Amniotic stem cell (primary cell): ENCODE data around the gene TAB2.
"Not testable (repeated sequence)": the region's sequence is repeated elsewhere in the genome, so short reads cannot be mapped to it uniquely, and the experiment has no call there.

ENCODE experiments used
- DNase-seq: peaks from one replicate; lab custom pipeline; 2025; lab: John Stamatoyannopoulos, UW

TAB2 gene

DNA sequence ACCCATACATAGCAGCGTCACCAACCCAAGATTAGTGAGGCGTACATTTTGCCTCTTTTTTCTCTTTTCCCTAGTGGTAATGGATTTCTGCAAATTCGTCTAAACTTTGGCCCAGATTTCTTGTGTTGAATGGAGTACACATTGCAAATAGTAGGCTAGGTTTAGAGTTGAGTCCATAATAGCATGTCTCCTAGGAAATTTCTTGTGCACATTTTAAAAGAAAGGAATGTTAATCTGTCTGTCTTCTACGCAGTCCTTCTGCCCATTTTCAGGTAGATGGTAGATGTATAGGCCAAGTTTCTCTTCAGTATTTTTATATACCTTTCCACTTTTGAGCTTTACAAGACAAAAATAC, 15.7 kb downstream of the TAB2 start:
- DNase-seq: no peak

DNA sequence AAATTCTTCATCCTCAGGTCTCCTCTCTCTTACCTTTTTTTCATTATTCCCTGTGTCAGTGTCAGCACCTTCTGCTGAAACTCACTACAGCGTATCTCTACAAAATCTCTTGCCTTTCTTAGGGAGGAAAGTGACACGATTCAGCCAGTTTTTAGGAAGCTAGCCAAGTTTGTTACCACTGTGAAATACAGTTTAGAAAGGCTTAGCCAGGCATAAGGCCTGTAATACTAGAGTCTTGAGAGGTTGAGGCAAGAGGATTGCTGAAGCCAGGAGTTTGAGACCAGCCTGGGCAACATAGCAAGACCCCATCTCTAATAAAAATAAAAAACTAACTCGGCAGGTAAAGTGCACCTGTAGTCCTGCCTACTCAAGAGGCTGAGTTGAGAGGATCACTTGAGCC, 16.7 kb downstream of the TAB2 start:
- DNase-seq: no peak

DNA sequence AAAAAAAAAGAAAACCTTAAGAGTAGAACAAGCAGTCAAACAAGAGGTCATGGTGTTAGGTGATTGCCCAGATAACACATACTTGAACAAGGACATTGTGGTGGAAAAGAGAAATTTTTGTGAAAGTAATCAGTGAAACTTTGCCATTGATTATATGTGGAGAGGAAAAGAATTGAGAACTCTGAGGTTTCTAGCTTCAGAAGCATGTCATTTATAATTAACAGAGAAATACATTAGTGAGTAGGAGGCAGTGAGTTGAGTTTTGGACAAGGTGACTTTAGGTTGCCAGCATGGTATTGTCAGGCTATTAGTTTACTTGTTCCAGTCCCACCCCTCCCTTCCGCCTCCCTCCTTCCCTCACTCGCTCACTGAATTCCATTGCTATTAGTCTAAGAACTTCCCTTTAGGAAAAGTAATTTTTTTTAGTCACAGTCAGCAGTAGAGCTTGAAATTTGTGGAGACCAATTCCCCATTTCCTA, 17.2 kb downstream of the TAB2 start:
- DNase-seq: peak; percentile 70

- no peak for DNase-seq
Observed at GRCh38 chr6:149335924-149336608, 18.6 kb downstream of the TAB2 start.

- no peak for DNase-seq
Observed at GRCh38 chr6:149336609-149336928, 19.1 kb downstream of the TAB2 start.

- no peak for DNase-seq
Observed at GRCh38 chr6:149337320-149337719, 19.8 kb downstream of the TAB2 start.

DNA sequence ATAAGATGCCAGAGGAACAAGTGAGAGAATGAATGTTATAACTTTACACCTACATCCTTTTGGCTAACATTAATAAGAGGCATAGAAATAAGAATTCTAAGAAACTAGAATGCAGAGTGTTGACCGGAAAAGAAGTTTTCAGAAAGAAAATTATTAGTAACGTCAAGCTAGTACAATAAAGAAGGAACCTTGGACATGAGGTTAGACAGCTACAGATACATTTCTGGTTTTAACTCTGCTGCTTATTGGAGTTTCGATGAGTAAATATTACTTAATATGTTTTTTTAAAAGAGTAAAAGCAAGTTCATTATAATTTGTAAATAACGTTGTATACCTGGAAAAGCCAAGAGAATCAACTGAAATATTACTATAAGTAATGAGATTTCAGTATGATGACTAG, 22.7 kb downstream of the TAB2 start:
- no peak for DNase-seq

DNA sequence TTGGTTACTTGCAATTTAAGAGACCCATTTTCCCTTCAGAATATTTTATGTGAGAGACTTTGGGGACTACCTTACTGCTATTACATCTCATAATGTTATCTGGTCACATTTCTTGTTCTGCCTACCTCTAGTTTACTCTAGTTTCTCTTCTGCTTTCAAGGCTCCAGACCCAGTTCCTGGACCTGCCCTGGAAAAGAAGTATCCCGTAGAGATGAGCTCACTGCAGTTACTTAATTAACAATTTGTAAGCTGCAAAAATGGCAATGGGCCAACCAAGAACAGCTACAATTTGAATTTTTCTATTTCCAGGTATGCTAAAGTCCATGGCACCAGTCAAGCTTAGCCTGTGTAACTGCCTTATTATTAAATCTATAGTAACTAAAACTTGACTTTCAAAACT, 25.0 kb downstream of the TAB2 start:
- no peak for DNase-seq

GRCh38 chr6:149343501-149343900, 26.0 kb downstream of the TAB2 start:
- no peak for DNase-seq

DNA sequence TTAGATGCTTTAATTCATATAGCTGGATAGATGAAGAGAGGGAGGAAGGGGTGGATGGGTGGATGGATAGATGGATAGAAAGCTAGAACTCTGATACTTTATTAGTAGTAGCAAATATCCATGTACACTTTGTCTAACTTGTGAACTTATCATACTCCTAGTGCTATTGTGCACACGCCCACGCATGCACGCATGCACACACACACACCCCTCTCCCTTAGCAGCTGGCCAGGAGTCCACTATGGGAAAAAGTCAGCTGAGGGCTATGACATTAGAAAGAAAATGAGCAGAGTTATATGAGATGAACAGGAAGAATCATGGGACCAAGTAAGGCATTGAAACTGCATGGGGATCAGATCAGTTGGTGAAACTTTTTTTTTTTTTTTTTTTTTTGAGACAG, 28.6 kb downstream of the TAB2 start:
- no peak for DNase-seq

DNA sequence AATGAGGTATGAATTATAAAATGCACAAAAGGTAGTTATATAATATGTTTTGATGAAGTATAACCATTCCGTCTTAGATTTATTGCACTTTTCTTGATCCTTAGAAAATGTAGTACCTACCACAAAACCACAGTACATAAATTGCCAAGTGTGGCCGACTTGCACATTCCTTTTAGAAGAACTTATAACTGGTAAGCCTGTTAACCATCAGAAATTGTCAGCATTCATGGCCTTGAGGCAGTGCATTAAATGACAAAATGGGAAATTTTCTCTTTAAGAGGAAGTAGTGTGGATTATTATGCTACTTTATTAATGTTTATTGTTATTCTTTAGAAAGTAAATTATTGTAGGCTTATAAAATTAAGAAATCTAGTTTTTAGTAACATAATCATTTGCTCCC, 29.6 kb downstream of the TAB2 start:
- no peak for DNase-seq

DNA sequence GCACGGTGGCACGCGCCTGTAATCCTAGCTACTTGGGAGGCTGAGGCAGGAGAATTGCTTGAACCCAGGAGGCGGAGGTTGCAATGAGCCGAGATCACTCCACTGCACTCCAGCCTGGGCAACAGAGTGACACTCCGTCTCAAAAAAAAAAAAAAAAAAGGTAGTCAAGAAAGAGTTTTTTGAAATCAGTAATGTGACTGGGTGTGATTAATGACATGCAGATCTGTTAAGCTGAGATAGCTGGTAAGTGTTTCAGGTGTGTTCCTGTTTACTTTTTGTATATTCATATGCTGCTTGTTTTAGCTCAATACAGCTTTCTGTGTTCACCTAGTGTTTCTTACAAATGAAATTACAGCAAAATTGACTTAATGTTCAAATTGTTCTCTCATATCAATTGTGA, 31.8 kb downstream of the TAB2 start:
- DNase-seq: not testable (repeated sequence)

GRCh38 chr6:149354009-149354408, 36.5 kb downstream of the TAB2 start:
- no peak for DNase-seq

DNA sequence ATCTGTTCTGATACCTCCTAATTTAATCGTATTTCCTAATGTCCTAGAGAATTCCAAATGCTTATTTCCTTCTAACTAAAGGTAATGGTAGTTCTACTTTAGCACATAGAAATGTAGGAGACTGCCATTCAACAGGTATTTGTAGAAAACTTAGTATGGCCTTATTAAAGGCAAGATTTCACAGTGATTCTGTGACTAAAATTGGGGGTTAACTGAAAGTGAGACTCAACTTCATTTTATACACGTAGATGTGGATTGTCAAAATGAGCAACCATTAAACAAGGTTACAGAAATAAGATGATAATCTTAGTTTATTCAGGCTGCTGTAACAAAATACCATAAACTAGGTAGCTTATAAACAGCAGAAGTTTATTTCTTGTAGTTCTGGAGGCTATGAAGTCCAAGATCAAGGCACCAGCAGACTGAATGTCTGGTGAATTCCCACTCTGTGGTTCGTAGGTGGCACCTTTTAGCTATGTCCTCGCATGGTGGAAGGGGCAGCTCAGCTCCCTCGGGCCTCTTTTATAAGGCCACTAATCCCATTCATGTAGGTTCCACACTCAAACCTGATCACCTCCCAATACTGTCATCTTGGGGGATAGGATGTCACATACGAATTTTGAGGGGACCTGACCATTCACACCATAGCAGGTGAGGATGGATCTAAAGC, 38.7 kb downstream of the TAB2 start:
- DNase-seq: no peak

DNA sequence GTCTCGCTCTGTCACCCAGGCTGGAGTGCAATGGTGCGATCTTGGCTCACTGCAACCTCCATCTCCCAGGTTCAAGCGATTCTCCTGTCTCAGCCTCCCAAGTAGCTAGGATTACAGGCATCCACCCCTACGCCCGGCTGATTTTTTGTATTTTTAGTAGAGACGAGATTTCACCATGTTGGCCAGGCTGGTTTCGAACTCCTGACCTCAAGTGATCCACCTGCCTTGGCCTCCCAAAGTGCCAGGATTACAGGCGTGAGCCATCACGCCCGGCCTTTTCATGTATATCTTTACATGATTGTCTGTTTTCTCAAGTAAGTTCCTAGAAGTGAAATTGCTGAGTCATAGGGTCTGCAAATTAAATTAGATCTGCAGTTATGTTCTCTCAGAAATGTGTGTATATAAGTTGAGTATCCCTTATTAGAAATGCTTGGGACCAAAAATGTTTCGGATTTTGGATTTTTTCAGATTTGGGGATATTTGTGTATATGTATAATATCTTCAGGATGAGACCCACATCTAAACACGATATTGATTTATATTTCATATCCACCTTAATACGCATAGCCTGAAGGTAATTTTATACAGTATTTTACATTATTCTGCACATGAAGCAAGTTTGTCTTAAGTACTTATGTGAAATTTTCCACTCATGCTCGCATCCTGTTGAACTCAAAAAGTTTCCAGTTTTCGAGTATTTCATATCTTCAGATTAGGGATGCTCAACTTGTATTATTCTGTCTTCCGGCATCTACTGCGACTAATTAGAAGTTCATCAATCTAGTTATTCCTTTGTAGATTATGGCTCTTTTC, 40.4 kb downstream of the TAB2 start:
- DNase-seq: no peak

GRCh38 chr6:149359440-149359839, 41.9 kb downstream of the TAB2 start:
- DNase-seq: no peak

- no peak for DNase-seq
Observed at GRCh38 chr6:149360536-149360935, 43.0 kb downstream of the TAB2 start.

- no peak for DNase-seq
Observed at GRCh38 chr6:149362289-149362688, 44.8 kb downstream of the TAB2 start.

DNA sequence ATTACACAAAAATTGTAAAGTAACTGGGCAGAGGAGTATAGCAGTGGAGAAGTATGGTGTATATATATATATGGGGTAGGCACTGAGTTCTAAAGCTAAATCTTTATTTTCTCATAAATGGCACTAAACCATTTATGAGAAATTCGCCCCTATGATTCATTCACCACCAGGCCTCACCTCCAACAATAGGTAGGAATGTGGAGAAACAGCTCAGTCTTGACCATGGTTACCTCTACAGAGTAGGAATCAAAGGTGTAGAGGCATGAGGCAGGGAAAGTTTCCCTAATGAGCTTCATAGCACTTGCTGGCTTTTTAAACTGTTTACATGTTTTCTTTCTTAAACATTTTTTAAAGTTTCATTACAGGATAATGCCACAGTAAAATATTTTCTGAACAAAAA, 45.6 kb downstream of the TAB2 start:
- DNase-seq: no peak

DNA sequence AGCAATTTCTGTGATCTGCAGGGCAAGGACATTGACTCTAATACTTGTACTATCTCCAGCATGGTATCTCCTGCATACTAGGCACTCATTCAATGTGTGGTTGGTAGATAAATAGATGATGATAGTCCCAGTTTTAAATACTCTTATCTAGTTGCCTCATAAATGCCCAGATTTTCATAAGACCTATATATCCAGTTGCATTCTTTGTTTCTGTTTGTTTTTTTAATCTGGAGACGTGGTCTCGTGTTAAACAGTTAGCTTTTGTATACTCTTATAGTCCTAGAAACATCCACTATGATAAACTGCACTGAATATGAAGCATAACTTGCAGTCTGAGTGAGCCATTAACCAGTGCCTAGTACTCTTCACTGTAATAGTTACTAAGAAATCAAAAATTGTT, 47.0 kb downstream of the TAB2 start:
- DNase-seq: no peak

DNA sequence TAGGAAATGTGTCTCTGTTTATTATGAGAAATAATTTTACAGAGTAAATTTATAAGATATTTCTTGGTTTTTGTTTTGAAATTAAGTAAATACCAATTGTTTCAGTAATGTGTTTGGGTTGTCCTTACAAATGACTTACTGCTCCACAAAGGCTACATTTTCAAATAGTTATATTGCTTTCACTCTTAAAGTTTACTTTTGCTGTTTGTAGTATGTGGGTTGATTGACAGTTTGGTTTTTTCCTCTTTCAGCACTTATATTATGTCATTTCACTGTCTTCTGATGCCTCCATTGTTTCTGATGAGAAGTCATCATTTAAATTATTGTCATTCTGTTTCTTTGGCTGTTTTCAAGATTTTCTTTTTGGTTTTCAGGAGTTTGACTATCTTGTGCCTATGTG, 47.7 kb downstream of the TAB2 start:
- no peak for DNase-seq

GRCh38 chr6:149366267-149366921, 48.9 kb downstream of the TAB2 start:
- no peak for DNase-seq

- no peak for DNase-seq
Observed at GRCh38 chr6:149368065-149368464, 50.6 kb downstream of the TAB2 start.
